Stomach smooth muscle (tissue), 2 donors: ENCODE measurements around the gene MRPL20.
"Not testable (repeated sequence)": the region's sequence is repeated elsewhere in the genome, so short reads cannot be mapped to it uniquely, and the experiment has no call there.

Experiments used
- H3K27ac ChIP-seq: one replicate; pipeline ENCODE4 v1.7.0; 2013; ENCODE audit warnings: mild to moderate bottlenecking, low read length, inconsistent platforms
- H3K27me3 ChIP-seq, 2 donors: one replicate each; pipeline ENCODE4 v1.7.0; 2013; ENCODE audit warnings: low read length in 2 of 2; ENCODE audit not compliant: insufficient read depth in 2 of 2, control insufficient read depth in 1 of 2
- H3K36me3 ChIP-seq, 2 donors: one replicate each; pipeline ENCODE4 v1.7.0; 2013; ENCODE audit warnings: low read length in 2 of 2; ENCODE audit not compliant: control insufficient read depth in 2 of 2, insufficient read depth in 2 of 2
- H3K4me1 ChIP-seq: one replicate; pipeline ENCODE4 v1.7.0; 2013; ENCODE audit warnings: low read length; ENCODE audit not compliant: control insufficient read depth, insufficient read depth
- H3K4me3 ChIP-seq, 2 donors: one replicate each; pipeline ENCODE4 v1.7.0; 2013; ENCODE audit warnings: low read length in 2 of 2
- H3K9ac ChIP-seq, 2 donors: one replicate each; pipeline ENCODE4 v1.7.0; 2013; ENCODE audit warnings: low read length in 2 of 2, mild to moderate bottlenecking in 1 of 2
- H3K9me3 ChIP-seq, 2 donors: one replicate each; pipeline ENCODE4 v1.7.0; 2013; ENCODE audit warnings: low read length in 2 of 2; ENCODE audit not compliant: control insufficient read depth in 2 of 2
- donor health status: healthy.
- donor health status: Pancreatic carcinoma.

MRPL20 gene

GRCh38 chr1:1446631-1447030, 39.5 kb upstream of the MRPL20 start:
- H3K4me1 ChIP-seq, H3K27ac ChIP-seq, H3K36me3 ChIP-seq, H3K9ac ChIP-seq, H3K27me3 ChIP-seq, H3K9me3 ChIP-seq, H3K4me3 ChIP-seq: not testable (repeated sequence)

- Histone ChIP-seq H3K27ac (no peak overlapping the region), H3K36me3 (no peaks in the 10 kb centered on the region), H3K9ac (no peak overlapping the region), H3K27me3 (no peaks in the 10 kb centered on the region), H3K9me3 (no peaks in the 10 kb centered on the region), H3K4me3 (no peak overlapping the region), H3K4me1 (peaks cover 29% of the 10 kb centered on the region)
Observed at GRCh38 chr1:1442069-1442770, 35.1 kb upstream of the MRPL20 start.

DNA sequence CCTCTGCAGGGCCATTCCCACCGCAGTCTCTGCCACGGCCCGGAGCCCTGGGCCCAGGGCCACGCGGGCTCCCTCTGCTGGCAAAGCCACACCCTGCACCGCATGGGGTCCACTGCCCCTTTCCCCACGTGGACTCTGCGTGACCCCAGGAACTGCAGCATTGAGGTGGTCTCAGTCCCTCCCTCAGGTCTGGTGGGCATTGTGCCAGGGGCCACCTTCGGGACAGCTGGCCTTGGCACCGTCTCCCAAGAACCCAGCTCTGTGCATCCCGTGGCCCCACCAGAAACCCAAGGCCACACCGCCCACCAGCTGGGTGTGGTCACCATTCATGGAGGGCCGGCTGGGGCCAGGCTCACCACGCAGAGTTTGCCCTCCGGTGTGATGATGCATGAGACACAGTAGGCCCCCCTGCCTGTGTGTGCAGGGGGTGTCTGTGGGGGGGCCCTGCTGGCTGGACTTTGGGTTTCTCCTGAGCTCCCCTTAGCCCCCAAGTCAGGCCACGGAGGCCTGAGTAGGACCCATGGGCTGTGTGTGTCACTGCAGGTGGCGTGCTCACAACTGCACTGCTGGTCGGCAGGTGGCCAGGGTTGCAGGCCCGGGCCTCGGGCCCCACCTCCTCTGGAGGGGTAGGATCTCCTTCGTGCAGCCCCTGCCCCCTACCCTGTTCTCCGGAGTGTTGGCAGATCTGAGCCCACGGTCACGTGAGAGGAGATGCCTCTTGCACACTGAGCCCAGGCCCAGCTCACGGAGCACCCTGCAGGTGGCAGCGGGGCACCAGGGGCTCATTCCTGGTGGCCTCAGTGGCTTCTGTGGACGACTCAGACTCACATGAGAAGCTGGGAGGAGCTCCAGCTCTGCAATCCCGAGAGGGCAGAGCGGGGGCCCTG, 34.2 kb upstream of the MRPL20 start:
- Histone ChIP-seq H3K4me1 (peaks cover 39% of the 10 kb centered on the region), H3K4me3 (no peak overlapping the region), H3K27me3 (no peaks in the 10 kb centered on the region), H3K36me3 (no peaks in the 10 kb centered on the region), H3K9ac (no peak overlapping the region), H3K9me3 (no peaks in the 10 kb centered on the region), H3K27ac (no peak overlapping the region)

DNA sequence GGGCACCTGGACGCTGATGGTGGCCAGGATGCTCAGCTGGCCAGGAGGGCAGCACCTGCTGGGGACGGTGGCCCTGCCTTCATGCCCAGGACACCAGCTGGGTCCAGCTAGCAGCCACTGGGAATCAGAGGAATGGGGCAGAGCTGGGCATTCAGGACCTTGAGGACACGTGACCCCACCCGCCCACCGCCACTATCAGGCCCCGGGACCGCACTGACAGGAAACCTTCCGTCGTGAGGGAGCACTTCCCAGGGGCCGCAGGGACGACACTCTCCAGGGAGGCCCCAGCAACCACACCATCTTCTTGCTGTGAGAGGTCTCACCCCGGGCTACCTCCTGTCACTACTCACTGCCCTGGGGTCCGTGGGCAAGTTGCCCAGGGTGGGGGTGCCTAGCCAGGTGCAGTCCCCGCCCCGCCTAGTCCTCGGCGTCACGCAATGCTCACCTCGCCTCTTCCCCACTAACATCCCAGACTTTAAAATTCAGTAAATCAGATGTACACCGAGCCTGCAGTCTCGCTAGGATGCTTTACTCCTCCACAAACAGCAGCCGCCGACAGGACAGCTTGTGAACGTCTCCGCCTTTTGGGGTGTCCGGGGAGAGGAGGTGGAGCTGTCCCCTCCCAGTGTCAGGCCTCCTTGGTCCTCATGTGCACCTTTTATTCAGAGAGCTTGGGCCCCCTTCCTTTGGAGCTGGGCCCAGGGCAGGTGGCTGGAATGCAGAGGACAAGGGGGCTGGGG, 33.3 kb upstream of the MRPL20 start:
- Histone ChIP-seq H3K27ac (no peak overlapping the region), H3K4me1 (peaks cover 45% of the 10 kb centered on the region), H3K4me3 (no peak overlapping the region), H3K9me3 (no peaks in the 10 kb centered on the region), H3K36me3 (no peaks in the 10 kb centered on the region), H3K27me3 (no peaks in the 10 kb centered on the region), H3K9ac (no peak overlapping the region)

DNA sequence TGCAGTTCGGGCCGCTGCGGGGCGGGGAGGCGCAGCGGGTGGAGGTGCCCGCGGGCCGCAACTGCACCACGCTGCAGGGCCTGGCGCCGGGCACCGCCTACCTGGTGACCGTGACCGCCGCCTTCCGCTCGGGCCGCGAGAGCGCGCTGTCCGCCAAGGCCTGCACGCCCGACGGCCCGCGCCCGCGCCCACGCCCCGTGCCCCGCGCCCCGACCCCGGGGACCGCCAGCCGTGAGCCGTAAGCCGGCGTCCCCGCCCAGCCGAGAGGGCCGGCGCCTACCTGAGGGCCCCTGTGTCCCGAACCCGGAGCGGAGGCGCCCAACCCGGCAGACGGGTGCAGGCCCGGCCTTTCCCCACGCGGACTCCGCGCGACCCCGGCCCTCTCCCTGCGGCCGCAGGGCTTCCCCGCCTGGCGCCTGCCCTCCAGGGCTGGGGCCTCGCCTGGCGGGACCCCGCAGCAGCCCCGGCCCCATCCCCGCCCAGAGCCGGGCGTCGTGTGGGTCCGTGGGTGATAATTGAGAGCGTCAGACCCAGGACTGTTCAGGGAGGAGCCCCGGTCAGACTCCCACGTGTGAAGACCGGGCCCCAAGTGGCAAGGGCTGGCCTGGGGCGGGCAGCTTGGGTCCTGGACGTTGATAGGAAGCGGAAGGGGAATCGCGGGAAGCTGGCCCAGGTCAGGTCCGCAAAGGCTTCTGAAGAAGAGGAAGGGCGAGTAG, 32.6 kb upstream of the MRPL20 start:
- Histone ChIP-seq H3K9ac (no peak overlapping the region), H3K27me3 (no peaks in the 10 kb centered on the region), H3K27ac (no peak overlapping the region), H3K4me3 (no peak overlapping the region), H3K9me3 (no peaks in the 10 kb centered on the region), H3K36me3 (no peaks in the 10 kb centered on the region), H3K4me1 (peaks cover 52% of the 10 kb centered on the region)

GRCh38 chr1:1438531-1439381, 31.7 kb upstream of the MRPL20 start:
- Histone ChIP-seq H3K4me3 (no peak overlapping the region), H3K36me3 (no peaks in the 10 kb centered on the region), H3K27me3 (no peaks in the 10 kb centered on the region), H3K4me1 (peaks cover 61% of the 10 kb centered on the region), H3K27ac (no peak overlapping the region), H3K9me3 (no peaks in the 10 kb centered on the region), H3K9ac (no peak overlapping the region)

DNA sequence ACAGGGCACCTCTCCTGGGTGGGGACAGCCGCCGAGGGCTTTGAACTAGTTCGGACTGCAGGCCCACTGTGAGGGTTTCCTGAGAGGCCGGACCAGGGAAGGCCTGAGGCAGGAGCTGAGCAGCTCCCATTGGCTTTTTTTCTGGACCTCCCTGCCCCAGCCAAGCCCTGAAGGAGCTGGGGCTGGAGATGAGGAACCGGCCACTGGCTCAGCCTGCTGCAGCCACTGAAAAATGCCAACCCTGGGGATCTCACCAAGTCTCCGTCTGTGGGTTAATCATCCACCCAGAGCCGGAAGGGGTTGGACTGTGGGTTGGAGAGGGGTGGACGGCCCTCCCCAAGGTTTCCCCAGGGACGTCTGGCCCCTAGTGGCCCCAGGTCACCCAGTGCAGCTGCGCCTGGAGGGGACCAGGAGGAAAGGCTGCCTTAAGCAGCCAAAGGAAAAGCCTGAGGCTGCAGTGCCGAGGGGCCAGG, 30.8 kb upstream of the MRPL20 start:
- H3K9me3 ChIP-seq, result no peaks in the 10 kb centered on the region
- no peaks in the 10 kb centered on the region for H3K27me3 ChIP-seq
- H3K4me1 ChIP-seq, result peaks cover 69% of the 10 kb centered on the region
- H3K36me3 ChIP-seq, result no peaks in the 10 kb centered on the region
- no peak overlapping the region for H3K9ac ChIP-seq
- no peak overlapping the region for H3K27ac ChIP-seq
- H3K4me3 ChIP-seq, result no peak overlapping the region

- peak overlapping the region; percentile 76 to 80 for H3K9ac ChIP-seq
Observed at GRCh38 chr1:1437033-1437903, 30.2 kb upstream of the MRPL20 start.

GRCh38 chr1:1436630-1437032, 29.5 kb upstream of the MRPL20 start:
- Histone ChIP-seq H3K27ac (no peak overlapping the region), H3K27me3 (no peaks in the 10 kb centered on the region), H3K9ac (peak overlapping the region; percentile 76 to 80), H3K4me3 (peak overlapping the region; percentile 78 to 83), H3K4me1 (peaks cover 77% of the 10 kb centered on the region), H3K9me3 (no peaks in the 10 kb centered on the region), H3K36me3 (no peaks in the 10 kb centered on the region)

More at GRCh38 chr1:1437033-1437903, 30.2 kb upstream of the MRPL20 start:
- Histone ChIP-seq H3K4me3 (peak overlapping the region; percentile 78 to 83), H3K27ac (no peak overlapping the region), H3K27me3 (no peaks in the 10 kb centered on the region), H3K9me3 (no peaks in the 10 kb centered on the region), H3K36me3 (no peaks in the 10 kb centered on the region), H3K4me1 (peaks cover 76% of the 10 kb centered on the region)
